ENCODE measurements around the gene FAM53A.
"Not testable (repeated sequence)": the region's sequence is repeated elsewhere in the genome, so short reads cannot be mapped to it uniquely, and the experiment has no call there.

The FAM53A gene

GRCh38 chr4:1682860-1683259 lies 1.3 kb downstream of the FAM53A start:
- H3K27me3 ChIP-seq (ENCODE audit: control insufficient read depth, insufficient read depth, low read length), result peaks cover 8% of the 10 kb centered on the region; the same call in 1 of the 2 replicates
- H3K9me3 ChIP-seq (ENCODE audit: control insufficient read depth, insufficient read depth, low read length), result no peaks in the 10 kb centered on the region
- H3K4me1 ChIP-seq (ENCODE audit: control insufficient read depth, insufficient read depth, low read length), result peaks cover 7% of the 10 kb centered on the region
- H3K27ac ChIP-seq (ENCODE audit: low read length), result no peak overlapping the region
- DNase-seq (ENCODE audit: low read depth, low spot score), result no peak
- no peak overlapping the region for H3K4me3 ChIP-seq (ENCODE audit: low read length)
- WGBS (ENCODE audit: insufficient coverage, insufficient read length), result no CpG with 5 or more reads among the region's 13 CpGs
- H3K36me3 ChIP-seq (ENCODE audit: control insufficient read depth, insufficient read depth, low read length), result no peaks in the 10 kb centered on the region

GRCh38 chr4:1678244-1678643 lies 5.9 kb downstream of the FAM53A start:
- Histone ChIP-seq H3K27ac (ENCODE audit: low read length) (no peak overlapping the region), H3K27me3 (ENCODE audit: control insufficient read depth, insufficient read depth, low read length) (peaks cover 5% of the 10 kb centered on the region; the same call in 1 of the 2 replicates), H3K4me3 (ENCODE audit: low read length) (no peak overlapping the region), H3K9me3 (ENCODE audit: control insufficient read depth, insufficient read depth, low read length) (no peaks in the 10 kb centered on the region), H3K4me1 (ENCODE audit: control insufficient read depth, insufficient read depth, low read length) (no peaks in the 10 kb centered on the region), H3K36me3 (ENCODE audit: control insufficient read depth, insufficient read depth, low read length) (no peaks in the 10 kb centered on the region)
- no peak for DNase-seq (ENCODE audit: low read depth, low spot score)
- no CpG with 5 or more reads among the region's 5 CpGs for WGBS (ENCODE audit: insufficient coverage, insufficient read length)

- Histone ChIP-seq H3K4me3 (ENCODE audit: low read length) (no peak overlapping the region), H3K36me3 (ENCODE audit: control insufficient read depth, insufficient read depth, low read length) (no peaks in the 10 kb centered on the region), H3K27ac (ENCODE audit: low read length) (no peak overlapping the region), H3K9me3 (ENCODE audit: control insufficient read depth, insufficient read depth, low read length) (no peaks in the 10 kb centered on the region), H3K4me1 (ENCODE audit: control insufficient read depth, insufficient read depth, low read length) (no peaks in the 10 kb centered on the region), H3K27me3 (ENCODE audit: control insufficient read depth, insufficient read depth, low read length) (no peaks in the 10 kb centered on the region)
- no peak for DNase-seq (ENCODE audit: low read depth, low spot score)
- WGBS (ENCODE audit: insufficient coverage, insufficient read length), result no CpG with 5 or more reads among the region's 25 CpGs
These were observed 7.2 kb downstream of the FAM53A start for GRCh38 chr4:1676605-1677525.

GRCh38 chr4:1675802-1676137 lies 8.3 kb downstream of the FAM53A start:
- H3K27me3 ChIP-seq (ENCODE audit: control insufficient read depth, insufficient read depth, low read length), result no peaks in the 10 kb centered on the region
- no peaks in the 10 kb centered on the region for H3K36me3 ChIP-seq (ENCODE audit: control insufficient read depth, insufficient read depth, low read length)
- no peak overlapping the region for H3K27ac ChIP-seq (ENCODE audit: low read length)
- WGBS (ENCODE audit: insufficient coverage, insufficient read length), result no CpG with 5 or more reads among the region's 10 CpGs
- H3K9me3 ChIP-seq (ENCODE audit: control insufficient read depth, insufficient read depth, low read length), result no peaks in the 10 kb centered on the region
- no peaks in the 10 kb centered on the region for H3K4me1 ChIP-seq (ENCODE audit: control insufficient read depth, insufficient read depth, low read length)
- H3K4me3 ChIP-seq (ENCODE audit: low read length), result no peak overlapping the region
- no peak for DNase-seq (ENCODE audit: low read depth, low spot score)

GRCh38 chr4:1675136-1675801 lies 8.8 kb downstream of the FAM53A start:
- Histone ChIP-seq H3K4me1 (ENCODE audit: control insufficient read depth, insufficient read depth, low read length) (no peaks in the 10 kb centered on the region), H3K27me3 (ENCODE audit: control insufficient read depth, insufficient read depth, low read length) (no peaks in the 10 kb centered on the region), H3K36me3 (ENCODE audit: control insufficient read depth, insufficient read depth, low read length) (no peaks in the 10 kb centered on the region), H3K27ac (ENCODE audit: low read length) (no peak overlapping the region), H3K9me3 (ENCODE audit: control insufficient read depth, insufficient read depth, low read length) (no peaks in the 10 kb centered on the region), H3K4me3 (ENCODE audit: low read length) (no peak overlapping the region)
- no peak for DNase-seq (ENCODE audit: low read depth, low spot score)
- no CpG with 5 or more reads among the region's 19 CpGs for WGBS (ENCODE audit: insufficient coverage, insufficient read length)

GRCh38 chr4:1674682-1675081 lies 9.4 kb downstream of the FAM53A start:
- H3K4me1 ChIP-seq (ENCODE audit: control insufficient read depth, insufficient read depth, low read length), result no peaks in the 10 kb centered on the region
- H3K9me3 ChIP-seq (ENCODE audit: control insufficient read depth, insufficient read depth, low read length), result no peaks in the 10 kb centered on the region
- no CpG with 5 or more reads among the region's 9 CpGs for WGBS (ENCODE audit: insufficient coverage, insufficient read length)

GRCh38 chr4:1673671-1674070 lies 10.4 kb downstream of the FAM53A start:
- no CpG with 5 or more reads among the region's 20 CpGs for WGBS (ENCODE audit: insufficient coverage, insufficient read length)
- Histone ChIP-seq H3K9me3 (ENCODE audit: control insufficient read depth, insufficient read depth, low read length) (no peaks in the 10 kb centered on the region), H3K4me1 (ENCODE audit: control insufficient read depth, insufficient read depth, low read length) (no peaks in the 10 kb centered on the region), H3K27ac (ENCODE audit: low read length) (no peak overlapping the region), H3K36me3 (ENCODE audit: control insufficient read depth, insufficient read depth, low read length) (no peaks in the 10 kb centered on the region), H3K4me3 (ENCODE audit: low read length) (no peak overlapping the region), H3K27me3 (ENCODE audit: control insufficient read depth, insufficient read depth, low read length) (no peaks in the 10 kb centered on the region)
- DNase-seq (ENCODE audit: low read depth, low spot score), result no peak

More at GRCh38 chr4:1674682-1675081, 9.4 kb downstream of the FAM53A start:
- H3K27me3 ChIP-seq (ENCODE audit: control insufficient read depth, insufficient read depth, low read length), result no peaks in the 10 kb centered on the region
- H3K4me3 ChIP-seq (ENCODE audit: low read length), result no peak overlapping the region
- no peaks in the 10 kb centered on the region for H3K36me3 ChIP-seq (ENCODE audit: control insufficient read depth, insufficient read depth, low read length)
- H3K27ac ChIP-seq (ENCODE audit: low read length), result no peak overlapping the region
- no peak for DNase-seq (ENCODE audit: low read depth, low spot score)

GRCh38 chr4:1671011-1671410 lies 13.1 kb downstream of the FAM53A start:
- H3K27me3 ChIP-seq (ENCODE audit: control insufficient read depth, insufficient read depth, low read length); H3K9me3 ChIP-seq (ENCODE audit: control insufficient read depth, insufficient read depth, low read length); H3K4me3 ChIP-seq (ENCODE audit: low read length); H3K4me1 ChIP-seq (ENCODE audit: control insufficient read depth, insufficient read depth, low read length); H3K36me3 ChIP-seq (ENCODE audit: control insufficient read depth, insufficient read depth, low read length); H3K27ac ChIP-seq (ENCODE audit: low read length); DNase-seq (ENCODE audit: low read depth, low spot score): not testable (repeated sequence)
- no CpG with 5 or more reads among the region's 20 CpGs for WGBS (ENCODE audit: insufficient coverage, insufficient read length)

GRCh38 chr4:1670279-1670678 lies 13.8 kb downstream of the FAM53A start:
- DNase-seq (ENCODE audit: low read depth, low spot score), result no peak
- WGBS (ENCODE audit: insufficient coverage, insufficient read length), result no CpG with 5 or more reads among the region's 11 CpGs

GRCh38 chr4:1669850-1670249 lies 14.3 kb downstream of the FAM53A start:
- Histone ChIP-seq H3K9me3 (ENCODE audit: control insufficient read depth, insufficient read depth, low read length) (no peaks in the 10 kb centered on the region), H3K27ac (ENCODE audit: low read length) (no peak overlapping the region), H3K27me3 (ENCODE audit: control insufficient read depth, insufficient read depth, low read length) (no peaks in the 10 kb centered on the region), H3K4me3 (ENCODE audit: low read length) (no peak overlapping the region), H3K36me3 (ENCODE audit: control insufficient read depth, insufficient read depth, low read length) (no peaks in the 10 kb centered on the region), H3K4me1 (ENCODE audit: control insufficient read depth, insufficient read depth, low read length) (peaks cover 2% of the 10 kb centered on the region; the same call in 1 of the 2 replicates)
- DNase-seq (ENCODE audit: low read depth, low spot score), result no peak
- no CpG with 5 or more reads among the region's 21 CpGs for WGBS (ENCODE audit: insufficient coverage, insufficient read length)

More at GRCh38 chr4:1670279-1670678, 13.8 kb downstream of the FAM53A start:
- H3K27ac ChIP-seq (ENCODE audit: low read length), result no peak overlapping the region
- no peaks in the 10 kb centered on the region for H3K27me3 ChIP-seq (ENCODE audit: control insufficient read depth, insufficient read depth, low read length)
- H3K4me3 ChIP-seq (ENCODE audit: low read length), result no peak overlapping the region
- H3K36me3 ChIP-seq (ENCODE audit: control insufficient read depth, insufficient read depth, low read length), result no peaks in the 10 kb centered on the region
- no peaks in the 10 kb centered on the region for H3K9me3 ChIP-seq (ENCODE audit: control insufficient read depth, insufficient read depth, low read length)
- peaks cover 2% of the 10 kb centered on the region; the same call in 1 of the 2 replicates for H3K4me1 ChIP-seq (ENCODE audit: control insufficient read depth, insufficient read depth, low read length)

Measured in iPS DF 6.9 (cell line).